IMR-90 (cell line): Measurements from ENCODE around the gene SPZ1. TPM values are rescaled to one million over a fixed set of nuclear protein-coding genes. Genes with fewer than 3 reads are reported as not detected.

Experiments
- ATAC-seq: fragments of 200-7000 bp; cut with Tn5 transposase; 2 replicates; pipeline ENCODE4 v1.9.1; 2020; ENCODE audit warnings: low read depth, mild to moderate bottlenecking, moderate library complexity
- BruUV-seq: library from RNA; stranded (reverse); fragments of 400-500 nt; replicated peaks from 2 replicates; lab custom pipeline; 2021; lab: Mats Ljungman, UMichigan
- CTCF ChIA-PET: fragments of 300-600 bp; formaldehyde crosslinking; extraction: SDS; loops from one replicate; lab custom pipeline; 2021; ENCODE audit warnings: antibody characterized with exemption; lab: Yijun Ruan, JAX
- POLR2A ChIA-PET: fragments of 300-600 bp; sonication (Branson Sonifier 250); formaldehyde crosslinking; loops from one replicate; lab custom pipeline; 2022; ENCODE audit warnings: antibody characterized with exemption; ENCODE audit not compliant: unreplicated experiment; lab: Charles Lee
- DNase-seq: peaks from one replicate; pipeline ENCODE4 v3.0.0; 2013
- H2AFZ ChIP-seq: replicated peaks from 2 replicates; pipeline ENCODE3; 2013; ENCODE audit warnings: low read length, mild to moderate bottlenecking; ENCODE audit not compliant: poor library complexity
- H2AK5ac ChIP-seq: 2 replicates; pipeline ENCODE4 v1.6.1; 2013; ENCODE audit warnings: low read depth, low read length, inconsistent platforms
- H2AK9ac ChIP-seq: replicated peaks from 2 replicates; pipeline ENCODE3; 2013; ENCODE audit warnings: mild to moderate bottlenecking, low read depth, low read length, moderate library complexity; ENCODE audit not compliant: poor library complexity
- H2BK120ac ChIP-seq: 2 replicates; pipeline ENCODE4 v1.6.1; 2013; ENCODE audit warnings: low read depth, low read length, inconsistent platforms
- H2BK15ac ChIP-seq: 3 replicates; pipeline ENCODE4 v1.6.1; 2013; ENCODE audit warnings: low read depth, low read length, inconsistent platforms
- H2BK20ac ChIP-seq: 2 replicates; pipeline ENCODE4 v1.6.1; 2013; ENCODE audit warnings: low read depth, mild to moderate bottlenecking, inconsistent platforms, low read length, moderate library complexity
- H2BK5ac ChIP-seq: 2 replicates; pipeline ENCODE4 v1.6.1; 2013; ENCODE audit warnings: mild to moderate bottlenecking, low read depth, low read length, inconsistent platforms; ENCODE audit not compliant: poor library complexity, severe bottlenecking
- H3K14ac ChIP-seq: replicated peaks from 2 replicates; pipeline ENCODE4 v1.6.1; 2013; ENCODE audit warnings: low read depth, low read length, inconsistent platforms
- H3K18ac ChIP-seq: 2 replicates; pipeline ENCODE4 v1.6.1; 2013; ENCODE audit warnings: low read depth, low read length, control low read depth
- H3K23ac ChIP-seq: 2 replicates; pipeline ENCODE4 v1.6.1; 2013; ENCODE audit warnings: low read depth, low read length, inconsistent platforms
- H3K27ac ChIP-seq: 2 replicates; pipeline ENCODE4 v1.5.1; 2013; ENCODE audit warnings: mild to moderate bottlenecking, control low read depth, low read length; ENCODE audit not compliant: insufficient read depth
- H3K27me3 ChIP-seq: 2 replicates; pipeline ENCODE4 v1.6.1; 2013; ENCODE audit warnings: low read length; ENCODE audit not compliant: control insufficient read depth, insufficient read depth
- H3K36me3 ChIP-seq: 2 replicates; pipeline ENCODE4 v1.6.1; 2013; ENCODE audit warnings: low read length, mixed read lengths; ENCODE audit not compliant: control insufficient read depth, insufficient read depth
- H3K4ac ChIP-seq: 2 replicates; pipeline ENCODE4 v1.6.1; 2013; ENCODE audit warnings: low read depth, low read length, inconsistent platforms
- H3K4me1 ChIP-seq: 2 replicates; pipeline ENCODE4 v1.6.1; 2013; ENCODE audit warnings: low read length, mixed read lengths; ENCODE audit not compliant: control insufficient read depth, insufficient read depth
- H3K4me2 ChIP-seq: 2 replicates; pipeline ENCODE4 v1.6.1; 2013; ENCODE audit warnings: low read depth, mild to moderate bottlenecking, control low read depth, low read length, moderate library complexity
- H3K4me3 ChIP-seq: 2 replicates; pipeline ENCODE4 v1.5.1; 2013; ENCODE audit warnings: low read depth, mild to moderate bottlenecking, control low read depth, low read length, moderate library complexity; ENCODE audit not compliant: insufficient read depth
- H3K56ac ChIP-seq: 2 replicates; pipeline ENCODE4 v1.6.1; 2013; ENCODE audit warnings: low read length, inconsistent platforms; ENCODE audit not compliant: insufficient read depth; ENCODE audit errors: extremely low read depth
- H3K79me1 ChIP-seq, 2 experiments: 2 replicates each; pipeline ENCODE4 v1.6.1; 2013; ENCODE audit warnings: low read length in 2 of 2, inconsistent platforms in 1 of 2, low read depth in 1 of 2
- H3K9ac ChIP-seq: 2 replicates; pipeline ENCODE4 v1.6.1; 2013; ENCODE audit warnings: low read depth, low read length, control low read depth
- H3K9me1 ChIP-seq: 2 replicates; pipeline ENCODE4 v1.6.1; 2013; ENCODE audit warnings: low read length, inconsistent platforms; ENCODE audit not compliant: insufficient read depth
- H3K9me3 ChIP-seq: 2 replicates; pipeline ENCODE4 v1.6.1; 2013; ENCODE audit warnings: low read length; ENCODE audit not compliant: control insufficient read depth, insufficient read depth
- H4K20me1 ChIP-seq: 2 replicates; pipeline ENCODE4 v1.6.1; 2013; ENCODE audit warnings: low read length, inconsistent platforms; ENCODE audit not compliant: insufficient read depth
- H4K5ac ChIP-seq: 2 replicates; pipeline ENCODE4 v1.6.1; 2013; ENCODE audit warnings: mild to moderate bottlenecking, low read depth, low read length, control low read depth
- H4K8ac ChIP-seq, 2 experiments: 2 replicates each; pipeline ENCODE4 v1.6.1; 2013; ENCODE audit warnings: low read depth in 2 of 2, low read length in 2 of 2, control low read depth in 1 of 2, inconsistent platforms in 1 of 2
- H4K91ac ChIP-seq: 2 replicates; pipeline ENCODE4 v1.6.1; 2013; ENCODE audit warnings: low read depth, low read length, inconsistent platforms; ENCODE audit not compliant: insufficient read depth
- BHLHE40 ChIP-seq: fragments of 150-350 bp; IDR thresholded peaks from 2 replicates; pipeline ENCODE4 v1.6.1; 2016; ENCODE audit warnings: mild to moderate bottlenecking, low read depth, low read length
- CEBPB ChIP-seq: IDR thresholded peaks from 2 replicates; pipeline ENCODE4 v1.6.1; 2012; ENCODE audit warnings: low read depth, low read length, improper control_type of control experiment
- CHD1 ChIP-seq: IDR thresholded peaks from 2 replicates; pipeline ENCODE4 v1.6.1; 2012; ENCODE audit warnings: low read depth, low read length, improper control_type of control experiment
- CTCF ChIP-seq: conservative IDR thresholded peaks from 2 replicates; pipeline ENCODE4 v1.5.1; 2012; ENCODE audit warnings: mild to moderate bottlenecking, low read depth, low read length, improper control_type of control experiment
- MAFK ChIP-seq: IDR thresholded peaks from 2 replicates; pipeline ENCODE4 v1.6.1; 2012; ENCODE audit warnings: low read depth, low read length, improper control_type of control experiment
- MAZ ChIP-seq: IDR thresholded peaks from 2 replicates; pipeline ENCODE4 v1.6.1; 2012; ENCODE audit warnings: low read depth, mild to moderate bottlenecking, low read length, improper control_type of control experiment, moderate library complexity, borderline replicate concordance
- RAD21 ChIP-seq: IDR thresholded peaks from 2 replicates; pipeline ENCODE4 v1.6.1; 2012; ENCODE audit warnings: low read length, improper control_type of control experiment
- RFX5 ChIP-seq: IDR thresholded peaks from 2 replicates; pipeline ENCODE4 v1.8.0; 2012; ENCODE audit warnings: low read depth, mild to moderate bottlenecking, low read length, moderate library complexity
- SMC3 ChIP-seq: fragments of 150-350 bp; IDR thresholded peaks from 2 replicates; pipeline ENCODE4 v1.6.1; 2016; ENCODE audit warnings: low read depth, mild to moderate bottlenecking, antibody characterized with exemption, low read length, moderate library complexity
- WGBS, 2 experiments: methylation state at CpG; one replicate each; pipeline versions ENCODE4 v1.1.5 to v1.1.7; 2013; ENCODE audit warnings: missing lambda C conversion rate in 2 of 2; ENCODE audit not compliant: insufficient read length in 1 of 2; ENCODE audit errors: extremely low coverage in 2 of 2; 5-methylcytosine and 5-hydroxymethylcytosine counted together
- dilution Hi-C: fragments of 300-500 bp; cut with HindIII; formaldehyde crosslinking; loops from one replicate; pipeline ENCODE4 v1.14.3; 2018; ENCODE audit warnings: low sequenced_read_pairs; ENCODE audit not compliant: unreplicated experiment
- in situ Hi-C: fragments of 300-500 bp; cut with MboI; formaldehyde crosslinking; loops from 3 replicates; pipeline ENCODE4 v1.14.3; 2019; ENCODE audit warnings: low sequenced_read_pairs, inconsistent platforms, mixed read lengths
- intact Hi-C: fragments of 100-400 bp; cut with micrococcal nuclease; formaldehyde crosslinking; loops from 2 replicates; pipeline ENCODE4 v1.10.0; 2022
- polyA plus RNA-seq, 3 experiments: library from polyadenylated mRNA; depleted of rRNA; stranded (reverse); fragments of >200 nt; gene quantifications; 2 replicates each; pipeline ENCODE4 v1.2.3, GENCODE V29; 2012; ENCODE audit warnings: low replicate concordance in 1 of 3
- total RNA-seq: library from RNA; depleted of rRNA; stranded (reverse); fragments of >200 nt; gene quantifications from 2 replicates; pipeline ENCODE4 v1.2.3, GENCODE V29; 2012
- TF ChIP-seq, protein P1 (sequence below): fragments of 150-350 bp; IDR thresholded peaks from 2 replicates; pipeline ENCODE4 v1.6.1; 2017; ENCODE audit warnings: mild to moderate bottlenecking, antibody characterized with exemption, low read length, low read depth
- TF ChIP-seq, protein P2 (sequence below): fragments of 150-350 bp; IDR thresholded peaks from 2 replicates; pipeline ENCODE4 v1.6.1; 2016; ENCODE audit warnings: low read depth, mild to moderate bottlenecking, low read length, moderate library complexity, borderline replicate concordance

The SPZ1 gene
- total and polyA plus RNA-seq, 2 of the 4 experiments (the other 2 are of a cell fraction), result not detected

- Histone ChIP-seq H3K4me2 (no peak overlapping the region), H3K27me3 (no peaks in the 10 kb centered on the region; the same call in 1 of the 2 replicates), H3K27ac (no peak overlapping the region), H2BK120ac (no peak overlapping the region), H2BK5ac (no peak overlapping the region), H4K20me1 (no peaks in the 10 kb centered on the region), H3K4me3 (no peak overlapping the region), H2AK9ac (no peak overlapping the region), H3K9me1 (no peaks in the 10 kb centered on the region), H3K9me3 (no peaks in the 10 kb centered on the region), H2AK5ac (no peak overlapping the region), H3K36me3 (no peaks in the 10 kb centered on the region), H3K9ac (no peak overlapping the region), H2AFZ (peak overlapping the region; percentile 51), H3K4ac (no peak overlapping the region), H4K91ac (no peak overlapping the region), H3K56ac (no peak overlapping the region), H4K8ac (no peak overlapping the region), H4K5ac (no peak overlapping the region), H3K14ac (no peak overlapping the region), H3K79me1 (no peaks in the 10 kb centered on the region), H2BK15ac (no peak overlapping the region), H3K23ac (no peak overlapping the region), H3K18ac (no peak overlapping the region), H2BK20ac (no peak overlapping the region), H3K4me1 (no peaks in the 10 kb centered on the region)
- CTCF ChIA-PET, result interaction anchor here (1.8 kb wide), 1 partner anchor 219 kb away, joined by 4 read pairs; no protein-coding TSS in a partner anchor
- DNase-seq (no peak), ATAC-seq (no peak)
- in situ Hi-C loops, result no loop called here
- WGBS, 2 experiments, result 97% methylated on average over 5 of the region's 11 CpGs; no CpG with 5 or more reads in 1 of the 2 experiments
- intact Hi-C loops, result no loop called here
- no TSS peak for BruUV-seq
- dilution Hi-C loops, result no loop called here
- POLR2A ChIA-PET, result no interaction called here
- no peak for TF ChIP-seq RFX5
- TF ChIP-seq RAD21, result no peak
- TF ChIP-seq SMC3, result no peak
- no peak for TF ChIP-seq MAZ
- TF ChIP-seq BHLHE40, result no peak
- no peak for TF ChIP-seq CHD1
- no peak for TF ChIP-seq CTCF
- TF ChIP-seq, protein P1, sequence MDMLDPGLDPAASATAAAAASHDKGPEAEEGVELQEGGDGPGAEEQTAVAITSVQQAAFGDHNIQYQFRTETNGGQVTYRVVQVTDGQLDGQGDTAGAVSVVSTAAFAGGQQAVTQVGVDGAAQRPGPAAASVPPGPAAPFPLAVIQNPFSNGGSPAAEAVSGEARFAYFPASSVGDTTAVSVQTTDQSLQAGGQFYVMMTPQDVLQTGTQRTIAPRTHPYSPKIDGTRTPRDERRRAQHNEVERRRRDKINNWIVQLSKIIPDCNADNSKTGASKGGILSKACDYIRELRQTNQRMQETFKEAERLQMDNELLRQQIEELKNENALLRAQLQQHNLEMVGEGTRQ, result no peak
- TF ChIP-seq MAFK, result no peak
- TF ChIP-seq, protein P2, sequence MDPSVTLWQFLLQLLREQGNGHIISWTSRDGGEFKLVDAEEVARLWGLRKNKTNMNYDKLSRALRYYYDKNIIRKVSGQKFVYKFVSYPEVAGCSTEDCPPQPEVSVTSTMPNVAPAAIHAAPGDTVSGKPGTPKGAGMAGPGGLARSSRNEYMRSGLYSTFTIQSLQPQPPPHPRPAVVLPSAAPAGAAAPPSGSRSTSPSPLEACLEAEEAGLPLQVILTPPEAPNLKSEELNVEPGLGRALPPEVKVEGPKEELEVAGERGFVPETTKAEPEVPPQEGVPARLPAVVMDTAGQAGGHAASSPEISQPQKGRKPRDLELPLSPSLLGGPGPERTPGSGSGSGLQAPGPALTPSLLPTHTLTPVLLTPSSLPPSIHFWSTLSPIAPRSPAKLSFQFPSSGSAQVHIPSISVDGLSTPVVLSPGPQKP, result no peak
- no peak for TF ChIP-seq CEBPB
These were observed 17.2 kb upstream of the SPZ1 start for GRCh38 chr5:80302636-80303035.
